WTC11 (cell line): ENCODE data around the gene ALS2. TPM values are rescaled to one million over a fixed set of nuclear protein-coding genes. Genes with fewer than 3 reads are reported as not detected.

Experiments
- ATAC-seq: fragments of 200-7000 bp; cut with Tn5 transposase; 2 replicates; pipeline ENCODE4 v1.10.0; 2021; ENCODE audit warnings: mild to moderate bottlenecking, moderate library complexity
- CTCF ChIA-PET: fragments of 300-600 bp; sonication (Branson Sonifier 250); formaldehyde crosslinking; loops from one replicate; lab custom pipeline; 2021; ENCODE audit warnings: antibody characterized with exemption; lab: Charles Lee
- POLR2A ChIA-PET: fragments of 350-600 bp; sonication (Branson Sonifier 250); formaldehyde crosslinking; loops from one replicate; lab custom pipeline; 2021; ENCODE audit warnings: antibody characterized with exemption; lab: Charles Lee
- DNase-seq: peaks from one replicate; pipeline ENCODE4 v3.0.0; 2021; ENCODE audit warnings: low spot score
- H3K27ac Mint-ChIP-seq: 2 replicates; pipeline ENCODE4 v1.8.0; 2021; ENCODE audit warnings: mixed read lengths
- H3K27me3 Mint-ChIP-seq: 2 replicates; pipeline ENCODE4 v1.8.0; 2021; ENCODE audit warnings: low read depth, mild to moderate bottlenecking, moderate library complexity, mixed read lengths
- H3K36me3 Mint-ChIP-seq: 2 replicates; pipeline ENCODE4 v1.8.0; 2021; ENCODE audit warnings: mixed read lengths
- H3K4me1 Mint-ChIP-seq: 2 replicates; pipeline ENCODE4 v1.8.0; 2022; ENCODE audit warnings: mixed read lengths
- H3K4me3 Mint-ChIP-seq: 2 replicates; pipeline ENCODE4 v1.8.0; 2021; ENCODE audit warnings: mild to moderate bottlenecking, moderate library complexity, mixed read lengths
- H3K9me3 Mint-ChIP-seq: 2 replicates; pipeline ENCODE4 v1.8.0; 2021; ENCODE audit warnings: mixed read lengths
- E2F1 ChIP-seq: sonication (generic); formaldehyde crosslinking; IDR thresholded peaks from 2 replicates; pipeline ENCODE4 v1.8.0; 2022; ENCODE audit warnings: mild to moderate bottlenecking, missing genetic modification reagents
- E2F5 ChIP-seq: sonication (generic); formaldehyde crosslinking; IDR thresholded peaks from 2 replicates; pipeline ENCODE4 v1.8.1; 2022; ENCODE audit warnings: mild to moderate bottlenecking, moderate library complexity, missing genetic modification reagents
- ESRRA ChIP-seq: sonication (generic); formaldehyde crosslinking; IDR thresholded peaks from 2 replicates; pipeline ENCODE4 v1.8.1; 2022; ENCODE audit warnings: mild to moderate bottlenecking, missing genetic modification reagents, borderline replicate concordance
- HMGXB4 ChIP-seq: sonication (generic); formaldehyde crosslinking; IDR thresholded peaks from 2 replicates; pipeline ENCODE4 v1.8.1; 2023; ENCODE audit warnings: mild to moderate bottlenecking, moderate library complexity, missing genetic modification reagents
- JUN ChIP-seq: sonication (generic); formaldehyde crosslinking; IDR thresholded peaks from 2 replicates; pipeline ENCODE4 v1.8.0; 2023; ENCODE audit warnings: mild to moderate bottlenecking, missing genetic modification reagents
- MYBL2 ChIP-seq: sonication (generic); formaldehyde crosslinking; IDR thresholded peaks from 2 replicates; pipeline ENCODE4 v1.8.1; 2023; ENCODE audit warnings: mild to moderate bottlenecking, moderate library complexity, missing genetic modification reagents
- NFATC4 ChIP-seq: fragments of 250-450 bp; sonication (Bioruptor Pico); IDR thresholded peaks from 2 replicates; pipeline ENCODE4 v1.9.0; 2021; ENCODE audit warnings: mild to moderate bottlenecking
- SMAD3 ChIP-seq: sonication (generic); formaldehyde crosslinking; IDR thresholded peaks from 2 replicates; pipeline ENCODE4 v1.8.0; 2022; ENCODE audit warnings: missing genetic modification reagents, mild to moderate bottlenecking, borderline replicate concordance
- SP1 ChIP-seq: sonication (generic); formaldehyde crosslinking; conservative IDR thresholded peaks from 2 replicates; pipeline ENCODE4 v1.8.1; 2022; ENCODE audit warnings: missing genetic modification reagents
- STAT6 ChIP-seq: sonication (generic); formaldehyde crosslinking; conservative IDR thresholded peaks from 2 replicates; pipeline ENCODE4 v1.8.1; 2023; ENCODE audit warnings: mild to moderate bottlenecking, low read depth, missing genetic modification reagents, moderate library complexity
- TP53 ChIP-seq: sonication (generic); formaldehyde crosslinking; IDR thresholded peaks from 2 replicates; pipeline ENCODE4 v1.8.1; 2023; ENCODE audit warnings: mild to moderate bottlenecking, missing genetic modification reagents
- USF2 ChIP-seq: sonication (generic); formaldehyde crosslinking; IDR thresholded peaks from 2 replicates; pipeline ENCODE4 v1.8.1; 2023; ENCODE audit warnings: mild to moderate bottlenecking, missing genetic modification reagents, moderate library complexity
- ZNF263 ChIP-seq: sonication (generic); formaldehyde crosslinking; IDR thresholded peaks from 2 replicates; pipeline ENCODE4 v1.8.1; 2022; ENCODE audit warnings: low read depth, mild to moderate bottlenecking, moderate library complexity, missing genetic modification reagents
- ZNF317 ChIP-seq: sonication (generic); formaldehyde crosslinking; IDR thresholded peaks from 2 replicates; pipeline ENCODE4 v1.8.1; 2023; ENCODE audit warnings: low read depth, mild to moderate bottlenecking, moderate library complexity, missing genetic modification reagents, borderline replicate concordance
- ZNF416 ChIP-seq: fragments of 250-450 bp; sonication (Bioruptor Pico); IDR thresholded peaks from 2 replicates; pipeline ENCODE4 v1.9.0; 2021; ENCODE audit warnings: mild to moderate bottlenecking, inconsistent platforms
- ZNF512 ChIP-seq: sonication (generic); formaldehyde crosslinking; IDR thresholded peaks from 2 replicates; pipeline ENCODE4 v1.8.1; 2022; ENCODE audit warnings: missing genetic modification reagents, borderline replicate concordance
- ZNF671 ChIP-seq: fragments of 250-450 bp; sonication (Bioruptor Pico); IDR thresholded peaks from 2 replicates; pipeline ENCODE4 v1.8.0; 2021; ENCODE audit warnings: mild to moderate bottlenecking
- ZSCAN18 ChIP-seq: fragments of 250-450 bp; sonication (Bioruptor Pico); IDR thresholded peaks from 2 replicates; pipeline ENCODE4 v2.1.2; 2022; ENCODE audit warnings: mild to moderate bottlenecking, moderate library complexity
- total RNA-seq: library from RNA; stranded (reverse); gene quantifications from 3 replicates; pipeline ENCODE4 v1.2.3, GENCODE V29; 2021

Gene ALS2
- total RNA-seq, 1 experiment from 2014 or later, result 30.5 TPM

- ChIA-PET POLR2A (interaction anchor here (0.9 kb wide), 1 partner anchor 11 kb away, joined by 4 read pairs; no protein-coding TSS in a partner anchor), CTCF (interaction anchor here (1.2 to 1.6 kb wide), 2 partner anchors 29 to 226 kb away, joined by 3 read pairs; partner anchors contain the start of gene ALS2)
- no peak for TF ChIP-seq E2F1 (CRISPR knock-in tag)
- no peak for TF ChIP-seq SMAD3
- TF ChIP-seq ZNF671 (CRISPR knock-in tag), result no peak
- no peak for TF ChIP-seq ZNF263 (CRISPR knock-in tag)
- TF ChIP-seq E2F5, result no peak
- TF ChIP-seq ESRRA (CRISPR knock-in tag), result no peak
- no peak for TF ChIP-seq USF2 (CRISPR knock-in tag)
- no peak for TF ChIP-seq ZNF416 (CRISPR knock-in tag)
- TF ChIP-seq TP53, result no peak
- no peak for TF ChIP-seq ZNF317 (CRISPR knock-in tag)
- no peak for TF ChIP-seq HMGXB4 (CRISPR knock-in tag)
- peaks cover 26% of the 10 kb centered on the region for H3K27me3 Mint-ChIP-seq
- H3K4me3 Mint-ChIP-seq, result no peak overlapping the region
- H3K27ac Mint-ChIP-seq, result no peak overlapping the region
- DNase-seq (no peak), ATAC-seq (no peak)
- no peaks in the 10 kb centered on the region for H3K9me3 Mint-ChIP-seq
- H3K4me1 Mint-ChIP-seq, result peaks cover 21% of the 10 kb centered on the region
- H3K36me3 Mint-ChIP-seq, result no peaks in the 10 kb centered on the region
Measured at GRCh38 chr2:201809633-201810032, 28.9 kb upstream of the ALS2 start.

- Mint-ChIP-seq H3K4me1 (peaks cover 11% of the 10 kb centered on the region), H3K4me3 (no peak overlapping the region), H3K9me3 (no peaks in the 10 kb centered on the region), H3K27me3 (peaks cover 26% of the 10 kb centered on the region), H3K27ac (no peak overlapping the region), H3K36me3 (no peaks in the 10 kb centered on the region)
- CTCF ChIA-PET, result no interaction called here
- POLR2A ChIA-PET, result interaction anchor here (0.6 kb wide), 1 partner anchor 38 kb away, joined by 4 read pairs; no protein-coding TSS in a partner anchor
- ATAC-seq, result no peak
- TF ChIP-seq ZSCAN18 (CRISPR knock-in tag) (no peak), ZNF512 (CRISPR knock-in tag) (no peak), SP1 (no peak), ZNF317 (CRISPR knock-in tag) (no peak), MYBL2 (CRISPR knock-in tag) (no peak), STAT6 (CRISPR knock-in tag) (no peak), NFATC4 (CRISPR knock-in tag) (no peak), JUN (CRISPR knock-in tag) (no peak)
- no peak for DNase-seq
Measured at GRCh38 chr2:201808027-201808426, 27.3 kb upstream of the ALS2 start.
